ENCODE data around the gene RCN1.

DNA sequence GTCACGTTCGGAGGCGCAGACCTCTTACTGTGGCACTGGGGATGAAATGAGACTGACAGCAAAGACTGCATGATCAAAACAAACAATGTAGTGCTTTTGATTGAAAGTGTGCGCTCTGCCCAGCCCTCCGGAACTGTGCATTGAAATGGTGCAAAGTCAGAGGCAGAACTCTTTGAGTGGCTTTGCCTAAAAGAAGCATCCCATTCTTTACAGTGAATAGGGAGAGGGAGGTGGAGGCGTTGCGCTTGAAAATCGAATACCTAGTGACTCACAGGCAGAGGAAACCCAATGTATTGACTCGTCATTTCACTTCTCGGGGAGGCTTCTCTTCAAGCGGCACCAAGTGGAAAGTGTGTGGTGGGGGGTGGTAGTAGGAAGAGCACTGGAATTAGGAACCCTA, 10.9 kb downstream of the RCN1 start:
- TF ChIP-seq, protein P1, sequence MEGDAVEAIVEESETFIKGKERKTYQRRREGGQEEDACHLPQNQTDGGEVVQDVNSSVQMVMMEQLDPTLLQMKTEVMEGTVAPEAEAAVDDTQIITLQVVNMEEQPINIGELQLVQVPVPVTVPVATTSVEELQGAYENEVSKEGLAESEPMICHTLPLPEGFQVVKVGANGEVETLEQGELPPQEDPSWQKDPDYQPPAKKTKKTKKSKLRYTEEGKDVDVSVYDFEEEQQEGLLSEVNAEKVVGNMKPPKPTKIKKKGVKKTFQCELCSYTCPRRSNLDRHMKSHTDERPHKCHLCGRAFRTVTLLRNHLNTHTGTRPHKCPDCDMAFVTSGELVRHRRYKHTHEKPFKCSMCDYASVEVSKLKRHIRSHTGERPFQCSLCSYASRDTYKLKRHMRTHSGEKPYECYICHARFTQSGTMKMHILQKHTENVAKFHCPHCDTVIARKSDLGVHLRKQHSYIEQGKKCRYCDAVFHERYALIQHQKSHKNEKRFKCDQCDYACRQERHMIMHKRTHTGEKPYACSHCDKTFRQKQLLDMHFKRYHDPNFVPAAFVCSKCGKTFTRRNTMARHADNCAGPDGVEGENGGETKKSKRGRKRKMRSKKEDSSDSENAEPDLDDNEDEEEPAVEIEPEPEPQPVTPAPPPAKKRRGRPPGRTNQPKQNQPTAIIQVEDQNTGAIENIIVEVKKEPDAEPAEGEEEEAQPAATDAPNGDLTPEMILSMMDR (IDR thresholded peaks at IDR 0.05) = no peak
- TF ChIP-seq POLR2AphosphoS5 (IDR thresholded peaks at IDR 0.05) (no peak), POLR2A (IDR thresholded peaks at IDR 0.05) (no peak), EP300 (IDR thresholded peaks at IDR 0.05) (no peak)

Measured in upper lobe of left lung (tissue), 4 donors.